Right lobe of liver (tissue), 6 donors: ENCODE measurements around the gene IRF2. TPM values are rescaled to one million over a fixed set of nuclear protein-coding genes. Genes with fewer than 3 reads are reported as not detected.

ENCODE experiments used
- ATAC-seq, 4 donors: fragments of 200-7000 bp; cut with Tn5 transposase; one replicate each; pipeline ENCODE4 v1.9.1; 2020; ENCODE audit warnings: mild to moderate bottlenecking in 4 of 4, moderate library complexity in 4 of 4
- DNase-seq, 3 donors: peaks; one replicate each; pipeline ENCODE4 v3.0.0-alpha.2; 2020
- H3K27ac ChIP-seq, 3 donors: fragments of 200-600 bp; one replicate each; pipeline ENCODE4 v1.8.0; 2022
- H3K27me3 ChIP-seq, 2 donors: fragments of 200-600 bp; one replicate each; pipeline ENCODE4 v1.8.0; 2022
- H3K36me3 ChIP-seq, 4 donors: fragments of 200-600 bp; sonication (generic) in 1 of 4; one replicate each; pipeline versions ENCODE4 v1.5.1 to v1.8.0; 2017 to 2022; ENCODE audit warnings: control low read depth in 1 of 4
- H3K4me1 ChIP-seq, 4 donors: fragments of 200-600 bp; sonication (generic) in 1 of 4; one replicate each; pipeline versions ENCODE4 v1.5.1 to v1.8.0; 2017 to 2022; ENCODE audit warnings: control low read depth in 1 of 4
- H3K4me3 ChIP-seq, 3 donors: fragments of 200-600 bp; one replicate each; pipeline ENCODE4 v1.8.0; 2022
- H3K9me3 ChIP-seq, 4 donors: fragments of 200-600 bp; sonication (generic) in 1 of 4; one replicate each; pipeline versions ENCODE4 v1.5.1 to v1.8.0; 2017 to 2022; ENCODE audit warnings: control low read depth in 1 of 4
- POLR2A ChIP-seq: fragments of 450-650 bp; IDR thresholded peaks from one replicate; pipeline ENCODE4 v1.6.1; 2017; ENCODE audit warnings: antibody characterized with exemption, mild to moderate bottlenecking
- WGBS: methylation state at CpG from one replicate; pipeline ENCODE4 v1.1.6; 2018; ENCODE audit warnings: low coverage, low lambda C conversion rate; ENCODE audit not compliant: insufficient coverage; ENCODE audit errors: missing lambda C conversion rate; 5-methylcytosine and 5-hydroxymethylcytosine counted together
- intact Hi-C, 2 donors: fragments of 100-400 bp; cut with DNase I; formaldehyde crosslinking; loops; one replicate each; pipeline versions ENCODE4 v1.11.2 to v1.14.1; 2022
- total RNA-seq, 6 experiments: library from RNA; depleted of rRNA in 2 of 6; stranded (reverse); fragments of >200 nt in 2 of 6; fragmentation: NEBNext Ultra II Directional in 3 of 6; extraction: Animal tissue kit (Norgen Biotek cat#: 25700) in 3 of 6; gene quantifications; one replicate each; pipeline versions ENCODE4 v1.1.0 to v1.2.4, GENCODE V29; 2016 to 2023
- TF ChIP-seq, protein P1 (sequence below), 4 donors: fragments of 200-600 bp in 3 of 4; fragments of 450-650 bp in 1 of 4; IDR thresholded peaks; one replicate each; pipeline versions ENCODE4 v1.5.1 to v1.8.0; 2016 to 2022; ENCODE audit warnings: antibody characterized with exemption in 4 of 4, mild to moderate bottlenecking in 2 of 4
- donor health status: DM: no; HTN: yes; CAD: no.
- donor health status: DM: no; HTN: no; CAD: no.
- donor health status: DM: no; HTN: no; CAD: no.
- donor health status: DM: no; HTN: yes; CAD: no.
- donor health status: DM: no; HTN: yes; CAD: no.

IRF2 gene
- total RNA-seq, 6 experiments from 2014 or later: 16.9 to 29.0 (median 21.3) TPM

DNA sequence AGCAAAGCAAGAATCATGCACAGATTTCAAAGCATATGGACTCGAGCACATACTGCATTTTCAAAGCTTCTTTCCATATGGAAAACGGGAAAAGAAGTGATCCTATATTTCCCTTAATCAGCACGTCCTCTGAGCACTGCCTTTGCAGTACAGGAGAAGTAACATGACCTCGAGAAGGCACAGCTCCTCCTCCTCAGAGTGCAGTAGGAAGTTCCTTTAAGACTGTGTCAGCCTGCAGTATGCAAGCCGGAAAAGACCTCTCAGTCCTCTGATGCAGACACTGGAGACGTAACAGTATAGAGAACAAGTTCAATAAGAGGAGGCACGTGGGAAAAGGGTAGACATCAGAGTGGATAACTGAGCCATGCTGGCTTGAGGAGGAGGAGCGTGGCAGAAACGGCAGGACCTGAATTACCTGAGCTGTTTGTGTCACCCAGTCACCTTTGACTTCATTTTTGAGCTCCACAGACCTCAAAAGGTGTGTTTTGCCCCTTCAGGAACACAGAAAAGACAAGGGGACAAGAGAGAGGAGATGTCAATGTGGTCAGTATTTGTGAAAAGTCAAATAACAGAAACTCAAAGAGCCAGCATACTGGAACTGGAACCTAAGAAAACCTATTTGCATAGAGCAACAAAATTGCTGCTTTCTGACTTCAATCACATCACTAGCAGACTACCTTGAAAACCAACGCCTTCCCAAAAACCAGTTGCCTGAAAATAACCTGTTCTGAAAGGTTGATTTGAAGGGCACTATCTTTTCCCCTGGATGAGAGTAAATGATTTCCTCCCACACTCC lies 20.8 kb downstream of the IRF2 start:
- H3K9me3 ChIP-seq: no peaks in the 10 kb centered on the region
- H3K27ac ChIP-seq: peak overlapping the region; percentile 7 to 22 (median 19)
- no peak overlapping the region for H3K4me3 ChIP-seq
- intact Hi-C loops: no loop called here
- TF ChIP-seq POLR2A: no peak
- TF ChIP-seq, protein P1, sequence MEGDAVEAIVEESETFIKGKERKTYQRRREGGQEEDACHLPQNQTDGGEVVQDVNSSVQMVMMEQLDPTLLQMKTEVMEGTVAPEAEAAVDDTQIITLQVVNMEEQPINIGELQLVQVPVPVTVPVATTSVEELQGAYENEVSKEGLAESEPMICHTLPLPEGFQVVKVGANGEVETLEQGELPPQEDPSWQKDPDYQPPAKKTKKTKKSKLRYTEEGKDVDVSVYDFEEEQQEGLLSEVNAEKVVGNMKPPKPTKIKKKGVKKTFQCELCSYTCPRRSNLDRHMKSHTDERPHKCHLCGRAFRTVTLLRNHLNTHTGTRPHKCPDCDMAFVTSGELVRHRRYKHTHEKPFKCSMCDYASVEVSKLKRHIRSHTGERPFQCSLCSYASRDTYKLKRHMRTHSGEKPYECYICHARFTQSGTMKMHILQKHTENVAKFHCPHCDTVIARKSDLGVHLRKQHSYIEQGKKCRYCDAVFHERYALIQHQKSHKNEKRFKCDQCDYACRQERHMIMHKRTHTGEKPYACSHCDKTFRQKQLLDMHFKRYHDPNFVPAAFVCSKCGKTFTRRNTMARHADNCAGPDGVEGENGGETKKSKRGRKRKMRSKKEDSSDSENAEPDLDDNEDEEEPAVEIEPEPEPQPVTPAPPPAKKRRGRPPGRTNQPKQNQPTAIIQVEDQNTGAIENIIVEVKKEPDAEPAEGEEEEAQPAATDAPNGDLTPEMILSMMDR (IDR thresholded peaks at IDR 0.05): no peak
- WGBS: 17% methylated on average over 9 of the region's 10 CpGs
- peaks cover 0 to 43% (median 15%) of the 10 kb centered on the region in 4 donors for H3K4me1 ChIP-seq
- ATAC-seq (peak; percentile 54 to 80 (median 62)), DNase-seq (no peak)
- H3K27me3 ChIP-seq: no peaks in the 10 kb centered on the region
- H3K36me3 ChIP-seq: no peaks in the 10 kb centered on the region

DNA sequence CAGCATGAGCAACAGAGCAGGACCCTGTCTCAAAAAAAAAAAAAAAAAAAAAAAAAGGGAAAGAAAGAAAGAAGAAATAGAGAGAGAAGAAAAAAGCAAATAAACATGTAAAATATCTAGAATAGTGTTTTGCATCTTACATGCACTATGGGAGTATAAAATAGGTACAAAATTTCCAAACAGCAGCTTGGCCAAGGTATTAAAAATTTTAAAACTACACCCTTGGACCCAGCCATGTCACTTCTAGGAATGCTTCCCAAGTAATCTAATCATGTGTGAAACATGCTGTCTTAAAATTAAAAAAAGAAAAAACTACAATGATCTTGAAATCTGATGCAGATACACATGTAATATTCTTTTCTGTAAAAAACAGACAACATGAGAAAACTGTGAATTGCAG lies 21.6 kb downstream of the IRF2 start:
- intact Hi-C loops: no loop called here
- DNase-seq (no peak), ATAC-seq (no peak)
- Histone ChIP-seq H3K36me3 (no peaks in the 10 kb centered on the region), H3K4me1 (peaks cover 0 to 45% (median 15%) of the 10 kb centered on the region in 4 donors), H3K4me3 (no peak overlapping the region), H3K27me3 (no peaks in the 10 kb centered on the region), H3K9me3 (no peaks in the 10 kb centered on the region), H3K27ac (no peak overlapping the region)
- no peak for TF ChIP-seq POLR2A
- TF ChIP-seq, protein P1 (IDR thresholded peaks at IDR 0.05): no peak

DNA sequence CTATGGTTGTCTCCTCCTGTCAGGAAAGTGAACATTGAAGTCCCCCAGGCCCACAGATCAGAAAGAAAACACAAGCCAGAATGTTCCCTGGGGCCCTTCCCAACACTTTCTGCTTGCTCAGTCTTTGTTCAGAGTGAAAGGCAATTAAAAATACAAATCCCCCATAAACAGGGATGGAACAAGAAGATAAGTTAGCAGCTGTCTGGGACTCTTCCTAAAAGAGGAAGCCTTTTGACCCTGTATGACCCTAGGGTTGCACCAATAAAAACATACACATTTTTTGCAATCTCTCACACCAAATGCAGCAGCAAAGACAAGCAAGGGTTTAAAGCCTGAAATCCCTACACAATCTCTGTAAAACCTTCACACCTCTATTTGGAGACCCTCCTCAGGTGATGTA lies 22.6 kb downstream of the IRF2 start:
- TF ChIP-seq, protein P1 (IDR thresholded peaks at IDR 0.05): no peak
- TF ChIP-seq POLR2A: no peak
- intact Hi-C loops: no loop called here
- Histone ChIP-seq H3K27me3 (no peaks in the 10 kb centered on the region), H3K36me3 (no peaks in the 10 kb centered on the region), H3K9me3 (no peaks in the 10 kb centered on the region), H3K27ac (peak overlapping the region in 1 of 3 donors; percentile 4), H3K4me1 (peaks cover 0 to 47% (median 15%) of the 10 kb centered on the region in 4 donors), H3K4me3 (no peak overlapping the region)
- ATAC-seq (peak in 2 of 4 donors; percentile 12 to 41), DNase-seq (no peak)

DNA sequence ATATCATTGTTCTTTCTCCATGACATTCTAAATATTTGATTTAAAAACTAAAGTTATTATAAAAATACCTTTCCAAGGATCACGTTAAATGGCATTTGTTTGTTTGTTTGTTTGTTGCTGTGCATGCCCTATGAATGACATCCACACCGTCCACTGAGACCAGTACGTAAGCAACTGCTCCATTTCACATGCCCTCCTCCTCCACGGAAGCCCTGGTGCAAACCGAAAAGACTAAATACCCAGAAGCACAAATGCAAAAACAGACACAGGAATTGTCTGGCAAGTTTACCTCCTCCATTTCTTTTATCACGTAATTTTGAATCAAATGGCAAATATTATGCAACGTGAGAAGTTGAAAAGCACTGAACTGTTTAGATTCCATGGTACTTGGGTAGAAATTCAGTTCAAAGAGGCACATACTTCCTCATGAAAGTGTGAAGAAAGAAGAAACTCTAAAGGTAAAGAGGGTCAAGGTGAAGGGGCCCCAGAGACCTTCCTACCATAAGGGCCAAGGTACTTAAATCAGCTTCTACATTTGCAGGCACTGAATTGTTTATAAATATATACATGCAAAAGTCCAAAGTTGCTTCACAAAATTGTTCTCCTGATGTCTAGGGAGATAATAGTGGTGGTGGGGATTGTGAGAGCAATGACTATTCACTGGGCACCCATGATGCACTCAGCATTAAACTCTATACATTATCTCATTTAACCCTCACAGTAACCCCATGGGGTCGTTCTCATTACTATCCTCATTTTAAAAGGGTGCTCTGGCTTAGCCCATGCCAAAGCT lies 23.4 kb downstream of the IRF2 start:
- 59% methylated on average over 8 of the region's 8 CpGs for WGBS
- Histone ChIP-seq H3K27ac (peak overlapping the region in 1 of 3 donors; percentile 4), H3K4me1 (peaks cover 0 to 51% (median 15%) of the 10 kb centered on the region in 4 donors)

More for the DNA sequence above, 23.4 kb downstream of the IRF2 start:
- Histone ChIP-seq H3K9me3 (no peaks in the 10 kb centered on the region), H3K27me3 (no peaks in the 10 kb centered on the region), H3K4me3 (no peak overlapping the region), H3K36me3 (no peaks in the 10 kb centered on the region)
- intact Hi-C loops: no loop called here
- TF ChIP-seq POLR2A: no peak
- TF ChIP-seq, protein P1 (IDR thresholded peaks at IDR 0.05): no peak
- no peak for DNase-seq
- ATAC-seq: no peak
